GF-D8 (cell line): ENCODE data around the gene AQP11.

Experiments
- DNase-seq: peaks from one replicate; lab custom pipeline; 2025; lab: John Stamatoyannopoulos, UW

The AQP11 gene

GRCh38 chr11:77592727-77593126 lies 3.0 kb downstream of the AQP11 start:
- DNase-seq: no peak

DNA sequence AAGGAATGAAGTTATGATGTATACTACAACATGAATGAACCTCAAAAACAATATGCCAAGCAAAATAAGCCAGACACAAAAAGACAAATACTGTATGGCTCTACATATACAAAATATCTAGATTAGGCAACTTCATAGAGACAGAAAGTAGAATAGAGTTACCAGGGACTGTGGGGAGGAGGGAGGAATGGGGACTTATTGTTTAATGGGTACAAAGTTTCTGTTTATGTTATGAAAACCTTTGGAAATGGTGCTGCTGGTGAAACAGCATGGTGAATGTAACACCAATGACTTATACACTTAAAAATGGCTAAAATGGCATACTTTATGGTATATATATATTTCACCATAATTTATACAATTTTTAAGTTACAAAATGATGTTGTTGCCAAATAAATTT lies 4.1 kb downstream of the AQP11 start:
- DNase-seq: no peak

- no peak for DNase-seq
These were observed 6.9 kb downstream of the AQP11 start for GRCh38 chr11:77596626-77597025.

DNA sequence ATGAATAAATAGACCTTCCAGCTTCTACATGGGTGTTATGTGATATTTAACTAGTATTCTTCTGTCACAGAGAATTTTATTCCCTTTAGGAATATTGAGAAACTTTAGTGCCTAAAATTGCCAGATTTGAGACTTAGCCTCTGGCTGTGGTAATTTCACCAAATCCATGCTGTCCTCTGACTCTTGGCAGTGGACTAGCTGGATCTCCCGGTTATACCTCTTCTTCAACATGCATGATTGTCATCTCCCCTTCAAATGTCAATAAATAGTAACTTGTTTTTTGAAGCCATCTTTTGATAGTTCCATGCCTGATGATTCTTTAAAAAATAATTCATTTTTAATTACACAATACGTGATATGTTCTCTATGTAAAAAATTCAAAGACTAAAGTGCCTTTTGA lies 8.4 kb downstream of the AQP11 start:
- DNase-seq: no peak

GRCh38 chr11:77602381-77603088 lies 12.8 kb downstream of the AQP11 start:
- no peak for DNase-seq

DNA sequence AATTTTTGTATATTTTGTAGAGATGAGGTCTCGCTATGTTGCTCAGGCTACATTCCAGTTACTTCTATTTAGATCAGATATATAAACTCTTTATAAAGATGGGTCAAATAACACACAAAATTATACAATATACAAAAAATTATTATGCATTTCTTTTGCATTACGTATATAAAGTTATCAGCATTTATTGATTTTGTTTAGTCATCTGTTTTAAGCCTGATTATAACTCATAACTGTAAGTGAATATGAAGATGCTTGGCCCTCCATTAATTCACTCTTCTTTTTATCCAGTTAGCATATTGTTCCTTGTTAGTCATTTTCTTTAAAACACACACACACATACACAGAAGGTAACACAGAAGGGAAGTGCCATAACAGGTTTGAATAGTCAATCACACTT lies 14.5 kb downstream of the AQP11 start:
- DNase-seq: no peak

GRCh38 chr11:77609234-77609633 lies 19.5 kb downstream of the AQP11 start:
- no peak for DNase-seq

- no peak for DNase-seq
These were observed 22.2 kb downstream of the AQP11 start for GRCh38 chr11:77611921-77612320.

DNA sequence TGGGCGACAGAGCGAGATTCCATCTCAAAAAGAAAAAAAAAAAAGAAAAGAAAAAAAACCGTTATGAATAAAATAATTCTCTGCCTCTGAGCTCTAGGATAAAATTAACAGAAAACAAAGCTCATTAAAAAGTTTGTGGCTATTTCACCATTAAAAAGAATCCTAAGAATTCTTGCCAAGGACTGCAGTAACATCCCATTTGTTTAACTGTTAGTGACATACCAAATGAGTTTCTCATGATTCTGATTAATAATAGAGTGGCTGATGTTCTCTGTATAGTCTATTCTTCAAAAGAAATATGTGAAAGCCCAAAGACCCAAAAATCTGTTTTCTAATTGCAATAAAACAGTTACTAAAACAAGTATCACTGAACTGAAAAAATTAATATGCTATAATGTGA lies 28.1 kb downstream of the AQP11 start:
- no peak for DNase-seq

GRCh38 chr11:77619576-77620198 lies 29.9 kb downstream of the AQP11 start:
- no peak for DNase-seq

GRCh38 chr11:77630157-77630710 lies 40.5 kb downstream of the AQP11 start:
- no peak for DNase-seq

DNA sequence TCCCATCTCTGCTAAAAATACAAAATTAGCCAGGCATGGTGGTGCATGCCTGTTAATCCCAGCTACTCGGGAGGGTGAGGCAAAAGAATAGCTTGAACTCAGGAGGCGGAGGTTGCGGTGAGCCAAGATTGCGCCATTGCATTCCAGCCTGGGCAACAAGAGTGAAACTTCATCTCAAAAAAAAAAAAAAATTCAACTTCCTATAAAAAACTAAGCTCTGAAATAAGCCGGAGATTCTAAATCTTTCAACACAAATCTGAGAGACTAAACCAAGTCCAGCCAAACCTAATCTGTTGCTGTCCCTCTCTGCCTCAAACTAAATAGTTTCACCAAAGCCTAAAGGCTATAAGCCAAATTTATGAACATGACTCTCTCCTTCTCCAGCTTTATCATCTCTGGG lies 44.2 kb downstream of the AQP11 start:
- peak; percentile 70 for DNase-seq

DNA sequence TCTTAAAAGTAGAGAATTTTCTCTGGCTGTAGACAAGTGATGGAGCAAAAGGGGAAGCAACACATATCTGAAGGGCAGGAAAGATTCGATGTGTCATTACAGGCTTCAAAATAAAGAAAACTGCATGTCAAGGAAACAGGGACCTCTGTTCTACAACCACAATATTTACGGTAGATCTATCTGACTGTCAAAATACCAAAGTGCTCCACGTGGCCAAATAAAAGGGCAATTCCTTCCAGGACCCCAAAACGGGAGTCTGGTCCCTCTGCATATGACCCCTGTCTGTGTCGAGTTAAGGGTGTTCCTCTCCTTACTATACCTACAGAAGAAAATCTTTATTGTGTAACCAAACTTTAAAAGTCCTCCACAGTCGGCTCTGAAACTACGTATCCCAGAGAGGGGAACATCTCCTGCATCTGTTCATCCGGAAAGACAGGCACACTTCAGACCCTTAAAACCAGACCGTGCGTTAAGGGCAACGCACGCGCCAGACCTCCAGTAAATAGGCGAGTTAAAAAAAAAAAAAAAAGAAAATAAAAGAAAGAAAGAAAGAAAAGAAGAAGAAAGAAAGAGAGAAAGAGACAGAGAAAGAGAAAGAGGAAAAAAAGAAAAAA lies 47.1 kb downstream of the AQP11 start:
- peak; percentile 20 for DNase-seq

- DNase-seq: peak; percentile 93
These were observed 47.8 kb downstream of the AQP11 start, which contains the start of gene CLNS1A for GRCh38 chr11:77637345-77638165. CLNS1A (minus strand) TSS chr11:77637794; CDS start chr11:77637714, 80 bp downstream.

DNA sequence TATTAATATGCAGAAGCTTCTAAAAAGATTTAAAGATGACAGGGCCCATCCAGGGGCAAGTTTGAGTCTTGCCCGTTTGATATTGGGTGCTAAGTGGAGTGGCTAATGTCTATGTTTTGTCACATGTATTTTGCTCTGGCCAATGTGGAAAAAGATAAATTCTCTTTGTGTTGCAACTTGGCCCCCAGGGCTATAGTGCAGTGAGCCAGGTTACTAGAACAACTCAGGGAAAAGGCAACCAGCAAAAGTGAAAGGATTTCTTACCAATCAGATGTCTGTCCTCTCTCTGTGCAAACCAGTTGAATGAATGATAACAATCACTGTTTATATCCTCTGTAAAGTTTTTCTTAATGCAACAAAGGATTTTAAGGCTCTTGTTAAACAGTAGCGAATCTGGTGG lies 52.5 kb downstream of the AQP11 start:
- no peak for DNase-seq

DNA sequence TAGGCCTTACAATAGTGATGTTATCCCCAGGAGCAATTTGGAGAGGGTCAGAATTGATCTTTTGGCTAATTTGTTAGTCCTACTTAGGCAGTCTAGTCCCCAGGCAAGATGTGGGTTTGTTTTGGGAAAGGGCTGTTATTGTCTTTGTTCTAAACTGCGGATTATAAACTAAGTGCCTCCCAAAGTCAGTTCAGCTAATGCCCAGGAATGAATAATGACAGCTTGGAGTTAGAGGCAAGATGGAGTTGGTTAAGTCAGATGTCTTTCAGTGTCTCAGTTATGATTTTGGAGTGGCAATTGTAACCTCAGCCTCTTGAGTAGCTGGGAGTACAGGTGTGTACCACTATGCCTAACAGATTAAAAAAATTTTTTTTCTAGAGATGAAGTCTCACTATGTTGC lies 55.1 kb downstream of the AQP11 start:
- DNase-seq: no peak

DNA sequence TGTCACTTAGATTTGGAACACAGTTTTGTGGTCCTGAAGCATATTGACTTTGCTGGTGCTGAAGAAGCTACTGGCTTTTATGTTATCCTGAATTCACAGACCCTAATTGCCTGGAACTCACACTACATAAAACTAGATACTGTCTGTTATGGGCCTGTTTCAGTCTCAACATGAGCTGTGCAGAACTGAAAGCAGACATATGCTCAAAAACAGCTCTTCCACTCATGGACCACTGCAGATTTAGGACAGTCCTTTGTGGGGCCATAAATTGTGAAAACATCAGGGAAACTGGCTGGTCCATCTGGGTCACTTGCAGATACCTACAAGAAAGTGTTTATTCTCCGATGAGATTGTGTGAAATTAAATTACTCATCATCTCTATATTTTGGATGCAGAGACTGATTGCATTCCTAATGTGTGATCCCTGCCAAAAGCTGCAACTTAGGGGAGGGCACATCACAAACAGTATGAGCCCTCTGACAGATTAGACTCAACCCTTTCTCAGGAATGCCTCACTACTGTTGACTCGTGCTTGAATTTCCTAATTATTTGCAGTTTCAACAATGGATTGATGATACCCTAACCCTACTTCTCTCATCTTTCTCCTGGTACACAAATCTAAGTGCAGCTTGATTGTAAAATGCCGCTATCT lies 58.0 kb downstream of the AQP11 start:
- DNase-seq: no peak

- DNase-seq: no peak
These were observed 60.4 kb downstream of the AQP11 start for GRCh38 chr11:77650123-77650522.

DNA sequence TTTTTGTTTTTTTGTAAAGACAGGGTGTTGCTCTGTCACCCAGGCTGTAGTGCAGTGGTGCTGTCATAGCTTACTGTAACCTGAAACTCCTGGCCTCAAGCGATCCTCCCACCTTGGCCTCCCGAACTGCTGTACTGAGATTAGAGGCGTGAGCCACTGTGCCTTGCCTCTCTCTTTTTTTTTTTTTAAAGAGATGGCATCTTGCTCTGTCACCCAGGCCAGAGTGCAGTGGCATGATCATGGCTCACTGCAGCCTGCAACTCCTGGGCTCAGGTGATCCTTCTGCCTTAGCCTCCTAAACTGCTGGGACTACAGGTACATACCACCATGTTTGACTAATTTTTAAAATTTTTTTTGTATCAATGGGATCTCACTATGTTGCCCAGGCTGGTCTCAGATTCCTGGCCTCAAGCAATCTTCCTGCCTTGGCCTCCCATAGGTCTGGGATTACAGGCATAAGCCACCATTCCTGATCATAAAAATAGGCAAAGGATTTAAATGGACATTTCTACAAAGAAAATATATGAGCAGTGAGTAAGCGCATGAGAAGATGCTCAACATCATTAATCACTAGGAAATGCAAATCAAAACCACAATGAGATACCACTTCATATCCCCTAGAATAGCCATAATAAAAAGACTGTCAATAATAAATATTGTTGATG lies 65.1 kb downstream of the AQP11 start:
- no peak for DNase-seq

GRCh38 chr11:77656362-77656761 lies 66.6 kb downstream of the AQP11 start:
- DNase-seq: no peak
